NB4 (cell line): ENCODE results near the gene EPHA10.

Experiments
- DNase-seq: peaks from one replicate; pipeline ENCODE4 v3.0.0; 2010; ENCODE audit warnings: low read depth
- H3K4me3 ChIP-seq: one replicate; pipeline ENCODE4 v1.5.1; 2011; ENCODE audit warnings: mild to moderate bottlenecking, low read depth, low read length, moderate library complexity
- MYC ChIP-seq: IDR thresholded peaks from 2 replicates; pipeline ENCODE4 v1.6.1; 2011; ENCODE audit warnings: low read depth, low read length
- POLR2A ChIP-seq: IDR thresholded peaks from 2 replicates; pipeline ENCODE4 v1.6.1; 2011; ENCODE audit warnings: mild to moderate bottlenecking; ENCODE audit not compliant: insufficient read length; ENCODE audit errors: extremely low read depth
- TF ChIP-seq, protein P1 (sequence below): IDR thresholded peaks from one replicate; pipeline ENCODE4 v1.5.1; 2012; ENCODE audit warnings: low read depth, low read length
- TF ChIP-seq, protein P2 (sequence below): IDR thresholded peaks from 2 replicates; pipeline ENCODE4 v1.6.1; 2011; ENCODE audit warnings: low read depth, low read length

EPHA10 gene

DNA sequence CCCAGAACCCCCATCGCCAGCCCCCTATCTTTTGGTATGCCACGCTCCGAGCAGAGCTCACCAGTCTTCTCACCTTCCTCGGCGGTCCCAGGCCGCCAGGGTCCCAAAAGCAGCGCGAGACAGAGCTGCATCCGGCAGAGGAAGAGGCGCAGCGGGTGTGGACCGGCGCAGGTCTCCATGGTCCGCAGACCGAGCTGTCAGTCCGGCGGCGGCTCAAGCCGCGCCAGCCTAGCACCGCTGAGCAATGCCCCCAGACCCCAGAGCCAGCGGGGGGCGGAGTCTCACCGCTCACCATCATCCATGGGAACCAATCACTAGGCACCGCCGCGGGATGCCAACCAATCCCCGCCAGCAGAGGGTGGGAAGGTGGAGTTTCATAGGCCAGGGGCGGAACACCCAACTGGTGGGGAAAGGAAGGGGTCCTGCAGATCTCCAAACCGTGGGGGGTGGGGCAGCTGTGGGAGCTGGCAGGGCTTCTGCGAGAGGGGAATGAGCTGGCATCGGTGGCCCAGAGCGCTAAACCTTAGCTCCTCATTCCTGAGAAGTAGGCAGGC is at the start of gene EPHA10:
Gene EPHA10, minus strand, starts transcription at position 233 of the 554 bp plus-strand sequence. Its CDS starts 54 bp downstream, at position 179.
- TF ChIP-seq, protein P1, sequence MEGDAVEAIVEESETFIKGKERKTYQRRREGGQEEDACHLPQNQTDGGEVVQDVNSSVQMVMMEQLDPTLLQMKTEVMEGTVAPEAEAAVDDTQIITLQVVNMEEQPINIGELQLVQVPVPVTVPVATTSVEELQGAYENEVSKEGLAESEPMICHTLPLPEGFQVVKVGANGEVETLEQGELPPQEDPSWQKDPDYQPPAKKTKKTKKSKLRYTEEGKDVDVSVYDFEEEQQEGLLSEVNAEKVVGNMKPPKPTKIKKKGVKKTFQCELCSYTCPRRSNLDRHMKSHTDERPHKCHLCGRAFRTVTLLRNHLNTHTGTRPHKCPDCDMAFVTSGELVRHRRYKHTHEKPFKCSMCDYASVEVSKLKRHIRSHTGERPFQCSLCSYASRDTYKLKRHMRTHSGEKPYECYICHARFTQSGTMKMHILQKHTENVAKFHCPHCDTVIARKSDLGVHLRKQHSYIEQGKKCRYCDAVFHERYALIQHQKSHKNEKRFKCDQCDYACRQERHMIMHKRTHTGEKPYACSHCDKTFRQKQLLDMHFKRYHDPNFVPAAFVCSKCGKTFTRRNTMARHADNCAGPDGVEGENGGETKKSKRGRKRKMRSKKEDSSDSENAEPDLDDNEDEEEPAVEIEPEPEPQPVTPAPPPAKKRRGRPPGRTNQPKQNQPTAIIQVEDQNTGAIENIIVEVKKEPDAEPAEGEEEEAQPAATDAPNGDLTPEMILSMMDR = no peak
- TF ChIP-seq POLR2A = no peak
- TF ChIP-seq, protein P2, sequence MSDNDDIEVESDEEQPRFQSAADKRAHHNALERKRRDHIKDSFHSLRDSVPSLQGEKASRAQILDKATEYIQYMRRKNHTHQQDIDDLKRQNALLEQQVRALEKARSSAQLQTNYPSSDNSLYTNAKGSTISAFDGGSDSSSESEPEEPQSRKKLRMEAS = no peak
- no peak for TF ChIP-seq MYC
- H3K4me3 ChIP-seq = no peak within 1 kb of the TSS
- no peak for DNase-seq

DNA sequence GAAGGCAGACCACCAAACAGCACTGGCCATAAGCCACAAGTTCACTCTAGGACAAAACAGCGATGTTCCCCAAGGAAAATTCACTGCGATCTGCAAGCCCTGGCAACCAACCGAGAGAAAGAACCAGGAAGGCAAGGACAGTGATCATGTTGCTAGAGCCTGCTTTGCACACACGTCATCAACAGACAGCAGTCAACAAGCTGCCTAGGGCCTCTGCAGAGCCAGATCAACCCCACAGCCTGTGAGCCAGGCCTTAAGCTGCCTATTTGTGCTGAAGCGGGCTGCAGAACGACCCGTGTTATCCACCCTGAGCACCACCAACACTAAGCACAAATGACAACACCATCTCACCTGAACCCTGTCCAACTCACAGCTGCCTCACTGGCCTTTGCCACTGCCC is 49.3 kb upstream of the EPHA10 start:
- TF ChIP-seq, protein P2 = no peak
- TF ChIP-seq MYC (no peak), POLR2A (no peak)
- TF ChIP-seq, protein P1 = no peak
- H3K4me3 ChIP-seq = no peak overlapping the region
- DNase-seq = no peak

DNA sequence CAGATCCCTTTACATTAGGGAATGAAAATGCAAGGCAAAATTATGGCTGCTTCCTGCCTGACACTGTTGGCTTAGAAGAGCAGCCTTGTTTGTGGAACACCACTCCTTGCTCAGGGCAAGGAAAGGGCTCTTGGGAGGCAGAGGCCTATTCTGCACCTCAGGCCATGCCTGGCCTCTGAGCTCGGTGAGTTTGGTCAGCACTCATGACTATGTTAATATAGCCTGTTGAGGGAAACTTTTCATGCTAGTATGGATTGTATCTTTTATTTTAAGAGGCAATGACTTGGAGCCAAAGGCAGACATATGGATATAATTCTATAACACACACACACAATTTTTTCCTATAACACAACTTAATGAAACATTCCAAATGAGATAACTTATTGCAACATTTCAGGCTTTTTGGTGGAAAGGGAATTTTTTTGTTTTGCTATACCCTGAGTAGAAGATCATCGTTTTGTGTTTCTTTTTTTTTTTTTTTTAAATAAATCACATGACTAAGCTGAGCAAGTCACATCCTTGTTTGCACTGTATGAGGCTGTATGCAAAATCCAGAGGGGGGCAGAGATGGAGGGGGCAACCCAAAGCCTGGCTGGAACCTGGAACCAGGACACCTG is 48.7 kb upstream of the EPHA10 start:
- DNase-seq = no peak
- no peak for TF ChIP-seq POLR2A
- no peak for TF ChIP-seq MYC
- TF ChIP-seq, protein P2 = no peak
- TF ChIP-seq, protein P1 = no peak
- H3K4me3 ChIP-seq = no peak overlapping the region

DNA sequence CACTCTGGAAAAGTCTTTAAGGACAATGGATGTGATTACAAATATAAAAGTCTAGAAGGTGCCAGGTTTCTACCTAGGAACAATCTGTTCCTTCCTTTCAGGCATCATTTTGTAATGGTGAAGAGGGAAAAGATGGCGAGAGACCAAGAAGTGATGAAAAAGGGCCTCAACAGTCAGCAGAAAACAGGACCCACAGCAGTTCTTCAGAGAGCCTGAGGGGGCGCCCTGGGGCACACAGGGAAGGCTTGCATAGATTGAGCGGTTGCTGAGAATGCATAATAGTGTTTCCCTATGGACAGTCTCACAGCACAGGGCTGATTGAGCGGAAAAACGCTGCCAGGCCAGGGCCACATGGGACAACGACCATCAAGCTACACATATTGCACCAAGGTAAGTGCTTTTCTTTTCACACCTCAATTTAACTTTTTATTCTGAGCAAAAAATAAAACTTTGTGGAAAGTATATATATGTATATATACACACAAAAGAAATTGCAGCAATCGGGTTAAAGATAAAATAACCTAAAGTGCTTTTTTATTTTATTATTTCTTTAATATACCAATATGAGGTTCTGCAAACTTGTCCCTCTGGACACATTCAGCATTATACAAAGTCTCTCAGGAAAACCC is 46.2 kb upstream of the EPHA10 start:
- TF ChIP-seq, protein P1 = peak; percentile 87
- no peak for TF ChIP-seq MYC
- DNase-seq = peak; percentile 75
- H3K4me3 ChIP-seq = no peak overlapping the region

DNA sequence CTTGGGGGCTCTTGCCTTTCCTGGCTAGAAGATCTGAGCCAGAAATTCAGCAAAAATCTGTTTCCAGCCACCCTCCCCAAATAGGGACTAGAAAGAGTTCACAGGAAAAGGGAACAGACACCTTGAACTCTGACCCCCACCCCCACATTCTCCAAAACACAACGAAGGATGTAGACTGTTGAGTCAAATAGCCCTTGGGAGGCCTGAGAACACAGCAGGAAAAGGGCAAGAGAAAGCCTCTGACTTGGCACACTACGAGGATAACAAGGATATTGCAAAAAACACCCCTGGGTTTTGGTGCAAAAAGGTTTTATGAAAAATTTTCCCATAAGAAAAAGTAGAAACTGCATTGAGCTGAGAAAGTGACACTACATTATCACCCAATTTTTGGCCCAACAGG is 45.0 kb upstream of the EPHA10 start:
- DNase-seq = peak; percentile 15

More for the DNA sequence above, 45.0 kb upstream of the EPHA10 start:
- TF ChIP-seq, protein P1 = no peak
- TF ChIP-seq, protein P2 = no peak
- TF ChIP-seq MYC = no peak
- TF ChIP-seq POLR2A = no peak
- no peak overlapping the region for H3K4me3 ChIP-seq
